Endothelial cell of umbilical vein (primary cell): ENCODE data around the gene ADAMTS6. TPM values are rescaled to one million over a fixed set of nuclear protein-coding genes. Genes with fewer than 3 reads are reported as not detected.

Experiments
- BruUV-seq: library from RNA; stranded (reverse); fragments of 400-500 nt; replicated peaks from 2 replicates; lab custom pipeline; 2021; lab: Mats Ljungman, UMichigan
- CTCF ChIA-PET: fragments of 300-600, 350-600 bp; sonication (Branson Sonifier 250); formaldehyde crosslinking; loops from one replicate; lab custom pipeline; 2021; ENCODE audit warnings: antibody characterized with exemption, inconsistent platforms; lab: Charles Lee
- POLR2A ChIA-PET: fragments of 300-600, 350-600 bp; sonication (Branson Sonifier 250); formaldehyde crosslinking; loops from one replicate; lab custom pipeline; 2021; ENCODE audit warnings: antibody characterized with exemption, inconsistent platforms; lab: Charles Lee
- DNase-seq: peaks from one replicate; pipeline ENCODE4 v3.0.0-alpha.2; 2011; ENCODE audit warnings: low read depth, low spot score
- FAIRE-seq: peaks from 2 replicates; lab custom pipeline; 2011; peaks lifted over from hg19 to GRCh38; lab: Jason Lieb, UNC
- H2AFZ ChIP-seq: 2 replicates; pipeline ENCODE4 v1.6.0; 2012; ENCODE audit warnings: low read depth, low read length, control low read depth, inconsistent platforms
- H3K27ac ChIP-seq: 2 replicates; pipeline ENCODE4 v1.5.1; 2011; ENCODE audit warnings: low read depth, mild to moderate bottlenecking, control low read depth, low read length, moderate library complexity; ENCODE audit not compliant: insufficient read depth
- H3K27me3 ChIP-seq, 2 experiments: 2 replicates each; pipeline versions ENCODE4 v1.6.0 to v1.6.1; 2011; ENCODE audit warnings: low read length in 2 of 2, mixed read lengths in 1 of 2; ENCODE audit not compliant: control insufficient read depth in 2 of 2, insufficient read depth in 2 of 2
- H3K36me3 ChIP-seq, 2 experiments: 2 replicates in 1 of 2; 3 replicates in 1 of 2; pipeline ENCODE4 v1.5.1; 2011; ENCODE audit warnings: low read length in 2 of 2, mild to moderate bottlenecking in 1 of 2, moderate library complexity in 1 of 2; ENCODE audit not compliant: control insufficient read depth in 2 of 2, insufficient read depth in 2 of 2; ENCODE audit errors: extremely low read depth in 1 of 2
- H3K4me1 ChIP-seq: 3 replicates; pipeline ENCODE4 v1.5.1; 2011; ENCODE audit warnings: mild to moderate bottlenecking, low read length; ENCODE audit not compliant: control insufficient read depth, insufficient read depth; ENCODE audit errors: extremely low read depth
- H3K4me2 ChIP-seq: 2 replicates; pipeline ENCODE4 v1.6.1; 2011; ENCODE audit warnings: low read length, control low read depth, mixed read lengths; ENCODE audit not compliant: insufficient read depth
- H3K4me3 ChIP-seq, 3 experiments: fragments of 200-600 bp in 1 of 3; sonication (generic), shearing (Covaris generic) in 1 of 3; replicated peaks in 1 of 3; 2 replicates each; pipeline ENCODE4 v1.5.1; 2011 to 2016; ENCODE audit warnings: control low read depth in 3 of 3, low read length in 3 of 3, mild to moderate bottlenecking in 2 of 3, inconsistent platforms in 1 of 3, low read depth in 1 of 3, moderate library complexity in 1 of 3; ENCODE audit not compliant: insufficient read depth in 1 of 3
- H3K79me2 ChIP-seq: 2 replicates; pipeline ENCODE4 v1.6.0; 2012; ENCODE audit warnings: low read length, inconsistent platforms; ENCODE audit not compliant: control insufficient read depth, insufficient read depth
- H3K9ac ChIP-seq: replicated peaks from 2 replicates; pipeline ENCODE3; 2011; ENCODE audit warnings: low read length, control low read depth; ENCODE audit not compliant: insufficient read depth; ENCODE audit errors: extremely low read depth
- H3K9me1 ChIP-seq: replicated peaks from 3 replicates; pipeline ENCODE4 v1.6.0; 2011; ENCODE audit warnings: mild to moderate bottlenecking, low read length; ENCODE audit not compliant: control insufficient read depth, insufficient read depth; ENCODE audit errors: extremely low read depth
- H3K9me3 ChIP-seq: replicated peaks from 2 replicates; pipeline ENCODE4 v1.5.1; 2012; ENCODE audit warnings: low read length, inconsistent platforms; ENCODE audit not compliant: control insufficient read depth, insufficient read depth
- H4K20me1 ChIP-seq: replicated peaks from 2 replicates; pipeline ENCODE3; 2011; ENCODE audit warnings: mild to moderate bottlenecking, low read length; ENCODE audit not compliant: control insufficient read depth, insufficient read depth; ENCODE audit errors: extremely low read depth
- CTCF ChIP-seq, 2 donors: IDR thresholded peaks; 1 replicate in 1 of 2; 2 replicates in 1 of 2; pipeline ENCODE4 v1.5.1; 2011; ENCODE audit warnings: low read length in 2 of 2, mild to moderate bottlenecking in 2 of 2, moderate library complexity in 2 of 2, control low read depth in 1 of 2, inconsistent platforms in 1 of 2, low read depth in 1 of 2; ENCODE audit not compliant: insufficient read depth in 1 of 2; ENCODE audit errors: extremely low read depth in 1 of 2
- EZH2 ChIP-seq: IDR thresholded peaks from 2 replicates; pipeline ENCODE4 v1.6.1; 2012; ENCODE audit warnings: borderline replicate concordance, low read depth, mild to moderate bottlenecking, moderate library complexity, low read length, inconsistent platforms; ENCODE audit not compliant: severe bottlenecking
- FOS ChIP-seq: IDR thresholded peaks from 2 replicates; pipeline ENCODE4 v1.6.1; 2011; ENCODE audit warnings: mild to moderate bottlenecking, low read length, moderate library complexity, borderline replicate concordance; ENCODE audit not compliant: insufficient read depth
- GATA2 ChIP-seq: IDR thresholded peaks from 2 replicates; pipeline ENCODE4 v1.7.0; 2011; ENCODE audit warnings: low read depth, mild to moderate bottlenecking, moderate library complexity, mixed read lengths, low read length; ENCODE audit not compliant: insufficient read length, insufficient read depth
- JUN ChIP-seq: IDR thresholded peaks from 2 replicates; pipeline ENCODE4 v1.6.1; 2011; ENCODE audit warnings: borderline replicate concordance, low read depth; ENCODE audit not compliant: insufficient read length, insufficient read depth
- MYC ChIP-seq: IDR thresholded peaks from one replicate; pipeline ENCODE4 v1.6.1; 2011; ENCODE audit warnings: mild to moderate bottlenecking, low read depth, low read length
- POLR2A ChIP-seq: IDR thresholded peaks from 2 replicates; pipeline ENCODE4 v1.6.1; 2012; ENCODE audit warnings: low read depth, mild to moderate bottlenecking, control low read depth, low read length
- POLR2AphosphoS5 ChIP-seq: IDR thresholded peaks from 2 replicates; pipeline ENCODE4 v1.6.1; 2012; ENCODE audit warnings: low read depth, mild to moderate bottlenecking, control low read depth, low read length, moderate library complexity; ENCODE audit not compliant: insufficient read depth
- dilution Hi-C: fragments of 300-500 bp; cut with MboI; formaldehyde crosslinking; loops from one replicate; pipeline ENCODE4 v1.15.0; 2019; ENCODE audit warnings: low sequenced_read_pairs; ENCODE audit not compliant: extremely low pct_ligation_motif_present
- intact Hi-C: fragments of 100-400 bp; cut with micrococcal nuclease; formaldehyde crosslinking; loops from one replicate; pipeline ENCODE4 v1.10.0; 2022
- polyA plus RNA-seq, 4 experiments: library from polyadenylated mRNA; depleted of rRNA in 3 of 4; stranded (reverse) in 3 of 4; unstranded in 1 of 4; fragments of >200 nt; gene quantifications; 2 replicates each; pipeline versions ENCODE4 v1.2.1 to v1.2.3, GENCODE V29; 2011 to 2012; ENCODE audit warnings: missing spikeins in 1 of 4
- total RNA-seq: library from RNA; stranded (reverse); gene quantifications from 2 replicates; pipeline ENCODE4 v1.2.3, GENCODE V29; 2021
- TF ChIP-seq, protein P1 (sequence below): IDR thresholded peaks from 2 replicates; pipeline ENCODE4 v1.6.1; 2011; ENCODE audit not compliant: insufficient read depth, insufficient read length

Gene ADAMTS6
- total and polyA plus RNA-seq, 2 donors (not counting 3 experiments of a cell fraction or from before 2014, with no cell fraction given) = 20.4 to 43.4 TPM

DNA sequence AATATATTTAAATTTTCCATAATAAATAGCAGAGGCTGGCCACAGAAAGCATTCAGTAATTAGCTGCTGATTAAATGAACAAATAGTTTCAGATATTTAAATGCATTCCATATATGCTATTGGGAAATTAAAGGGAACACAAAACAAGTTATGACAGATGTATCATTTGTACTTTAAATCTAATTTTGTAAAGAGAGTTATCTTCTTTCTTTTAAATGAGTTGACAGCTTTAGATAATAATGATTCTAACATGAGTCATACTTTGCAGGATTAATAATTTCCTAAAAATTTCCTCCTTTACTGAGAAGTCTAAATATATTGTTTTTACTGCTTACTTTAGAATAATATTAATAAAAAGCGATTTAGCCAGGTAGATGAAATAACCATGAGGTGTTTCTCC lies 320.1 kb downstream of the ADAMTS6 start:
- Histone ChIP-seq H3K4me1 (peaks cover 16% of the 10 kb centered on the region), H4K20me1 (no peaks in the 10 kb centered on the region), H3K4me2 (peak overlapping the region; percentile 86), H3K27me3 (no peaks in the 10 kb centered on the region), H2AFZ (no peak overlapping the region), H3K36me3 (peaks cover 0 to 2% of the 10 kb centered on the region in 2 experiments), H3K79me2 (no peaks in the 10 kb centered on the region), H3K9me3 (no peaks in the 10 kb centered on the region), H3K27ac (no peak overlapping the region), H3K4me3 (peak overlapping the region in 1 of 3 experiments; percentile 31), H3K9ac (no peak overlapping the region), H3K9me1 (peaks cover 3% of the 10 kb centered on the region)
- ChIA-PET POLR2A (no interaction called here), CTCF (interaction anchor here (1.6 kb wide), 1 partner anchor 351 kb away, joined by 4 read pairs; no protein-coding TSS in a partner anchor)
- no TSS peak for BruUV-seq
- TF ChIP-seq POLR2AphosphoS5 (no peak), CTCF (IDR thresholded peaks at IDR 0.05; ENCODE audit: extremely low read depth in 1 of 2, insufficient read depth in 1 of 2, low read depth in 1 of 2, low read length in 2 of 2) (no peak), FOS (peak; percentile 82), GATA2 (peak; percentile 42), MYC (no peak), EZH2 (no peak), JUN (peak; percentile 37), POLR2A (no peak)
- TF ChIP-seq, protein P1, sequence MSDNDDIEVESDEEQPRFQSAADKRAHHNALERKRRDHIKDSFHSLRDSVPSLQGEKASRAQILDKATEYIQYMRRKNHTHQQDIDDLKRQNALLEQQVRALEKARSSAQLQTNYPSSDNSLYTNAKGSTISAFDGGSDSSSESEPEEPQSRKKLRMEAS = no peak
- no peak for FAIRE-seq
- dilution Hi-C loops = no loop called here
- intact Hi-C loops = no loop called here
- DNase-seq = peak; percentile 32
